NT2/D1 (cell line): ENCODE data around the gene MCHR2.

ENCODE experiments used
- SUZ12 ChIP-seq: IDR thresholded peaks from 2 replicates; pipeline ENCODE4 v1.6.1; 2011; ENCODE audit not compliant: insufficient read length, insufficient read depth; ENCODE audit errors: extremely low read depth
- YY1 ChIP-seq: IDR thresholded peaks from 2 replicates; pipeline ENCODE4 v1.6.1; 2011; ENCODE audit not compliant: insufficient read length, insufficient read depth
- ZNF274 ChIP-seq: IDR thresholded peaks from 2 replicates; pipeline ENCODE4 v1.6.1; 2011; ENCODE audit warnings: mild to moderate bottlenecking, low read depth, low read length

DNA sequence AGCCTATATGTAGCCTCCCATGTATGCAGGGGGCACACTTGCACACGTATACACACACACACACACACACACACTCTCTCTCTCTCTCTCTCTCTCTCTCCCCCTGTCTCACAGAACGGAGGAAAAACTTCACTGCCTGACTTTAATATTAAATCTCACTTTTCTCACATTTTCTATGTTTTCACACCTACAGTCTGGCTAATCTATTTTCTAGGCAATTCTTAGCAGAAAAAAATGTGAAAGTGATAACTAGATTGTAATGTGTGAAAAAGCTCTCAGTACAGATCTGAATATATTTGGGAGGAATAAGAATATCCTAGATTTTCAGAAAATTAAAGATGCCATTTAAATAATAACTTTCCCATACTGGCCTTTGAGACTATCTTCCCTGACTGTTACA lies 120.9 kb downstream of the MCHR2 start:
- TF ChIP-seq YY1 (no peak), SUZ12 (no peak), ZNF274 (no peak)
